Panc1 (cell line): ENCODE results near the gene SNRK.

Source experiments
- POLR2AphosphoS5 ChIP-seq: IDR thresholded peaks from 2 replicates; pipeline ENCODE4 v1.6.1; 2012; ENCODE audit warnings: mild to moderate bottlenecking, low read depth, low read length, moderate library complexity
- TF ChIP-seq, protein P1 (sequence below): fragments of 450-650 bp; IDR thresholded peaks from 2 replicates; pipeline ENCODE4 v1.5.1; 2017; ENCODE audit warnings: mild to moderate bottlenecking

DNA sequence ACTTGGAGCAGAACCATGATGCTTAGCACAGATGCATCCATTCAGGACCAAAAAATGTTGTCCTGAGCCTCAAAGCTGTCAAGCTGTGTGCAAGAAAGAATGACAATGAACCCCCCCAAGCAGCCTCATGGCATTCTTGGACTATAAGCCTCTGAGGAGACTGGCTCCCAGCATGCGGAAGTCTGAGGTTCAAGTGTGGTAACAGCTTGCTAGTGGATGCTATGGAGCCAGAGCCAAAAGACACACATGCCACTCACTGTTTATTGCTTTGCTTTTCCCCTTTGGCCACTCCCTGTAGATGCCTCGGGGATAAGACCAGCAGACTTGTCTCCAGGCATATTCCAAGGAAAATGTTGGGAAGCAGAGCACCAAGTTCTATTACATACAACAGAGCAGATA, 38.2 kb upstream of the SNRK start:
- TF ChIP-seq, protein P1, sequence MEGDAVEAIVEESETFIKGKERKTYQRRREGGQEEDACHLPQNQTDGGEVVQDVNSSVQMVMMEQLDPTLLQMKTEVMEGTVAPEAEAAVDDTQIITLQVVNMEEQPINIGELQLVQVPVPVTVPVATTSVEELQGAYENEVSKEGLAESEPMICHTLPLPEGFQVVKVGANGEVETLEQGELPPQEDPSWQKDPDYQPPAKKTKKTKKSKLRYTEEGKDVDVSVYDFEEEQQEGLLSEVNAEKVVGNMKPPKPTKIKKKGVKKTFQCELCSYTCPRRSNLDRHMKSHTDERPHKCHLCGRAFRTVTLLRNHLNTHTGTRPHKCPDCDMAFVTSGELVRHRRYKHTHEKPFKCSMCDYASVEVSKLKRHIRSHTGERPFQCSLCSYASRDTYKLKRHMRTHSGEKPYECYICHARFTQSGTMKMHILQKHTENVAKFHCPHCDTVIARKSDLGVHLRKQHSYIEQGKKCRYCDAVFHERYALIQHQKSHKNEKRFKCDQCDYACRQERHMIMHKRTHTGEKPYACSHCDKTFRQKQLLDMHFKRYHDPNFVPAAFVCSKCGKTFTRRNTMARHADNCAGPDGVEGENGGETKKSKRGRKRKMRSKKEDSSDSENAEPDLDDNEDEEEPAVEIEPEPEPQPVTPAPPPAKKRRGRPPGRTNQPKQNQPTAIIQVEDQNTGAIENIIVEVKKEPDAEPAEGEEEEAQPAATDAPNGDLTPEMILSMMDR = no peak
- TF ChIP-seq POLR2AphosphoS5 = no peak
